Measurements from ENCODE around the gene PTCH1. TPM values are rescaled to one million over a fixed set of nuclear protein-coding genes. Genes with fewer than 3 reads are reported as not detected.

PTCH1 gene
- total RNA-seq, 1 experiment from 2014 or later = 6.6 TPM

GRCh38 chr9:95443301-95443700 lies 73.5 kb downstream of the PTCH1 start:
- in situ Hi-C loops (cut with HindIII; ENCODE audit: low pct_unique_long_range_greater_than_20kb, low sequenced_read_pairs) = no loop called here
- CTCF ChIA-PET = no interaction called here

GRCh38 chr9:95441081-95441480 lies 75.7 kb downstream of the PTCH1 start:
- BruUV-seq (replicated peaks) = no TSS peak
- POLR2A ChIA-PET = no interaction called here
- H3K9me3 ChIP-seq (ENCODE audit: control insufficient read depth, insufficient read depth, low read depth, low read length) = no peaks in the 10 kb centered on the region
- CTCF ChIA-PET = no interaction called here
- ATAC-seq = no peak
- H3K27ac ChIP-seq (ENCODE audit: low read length) = no peak overlapping the region
- H3K27me3 ChIP-seq (ENCODE audit: control insufficient read depth, insufficient read depth, low read length) = no peaks in the 10 kb centered on the region
- H3K36me3 ChIP-seq (ENCODE audit: control insufficient read depth, insufficient read depth, low read length) = no peaks in the 10 kb centered on the region
- H3K4me3 ChIP-seq (ENCODE audit: low read depth in 2 of 2, low read length in 2 of 2) = no peak overlapping the region
- intact Hi-C loops (cut with micrococcal nuclease; ENCODE audit: unreplicated experiment) = no loop called here
- in situ Hi-C loops (cut with HindIII; ENCODE audit: low pct_unique_long_range_greater_than_20kb, low sequenced_read_pairs) = no loop called here
- TF ChIP-seq POLR2AphosphoS5 (IDR thresholded peaks at IDR 0.05; ENCODE audit: low read depth, low read length) (no peak), SIN3A (IDR thresholded peaks at IDR 0.05; ENCODE audit: borderline replicate concordance, insufficient read depth, low read depth, low read length) (no peak), REST (IDR thresholded peaks at IDR 0.05; ENCODE audit: insufficient read depth in 1 of 2, low read depth in 2 of 2, low read length in 1 of 2) (no peak), CTCF (IDR thresholded peaks at IDR 0.05) (no peak), TCF7L2 (IDR thresholded peaks at IDR 0.05; ENCODE audit: low read depth, low read length) (no peak)
- no peak for DNase-seq (ENCODE audit: low read depth, low spot score)
- no peaks in the 10 kb centered on the region for H3K4me1 ChIP-seq (ENCODE audit: control insufficient read depth, insufficient read depth, low read length)

More at GRCh38 chr9:95443301-95443700, 73.5 kb downstream of the PTCH1 start:
- Histone ChIP-seq H3K27ac (ENCODE audit: low read length) (no peak overlapping the region), H3K4me1 (ENCODE audit: control insufficient read depth, insufficient read depth, low read length) (no peaks in the 10 kb centered on the region), H3K27me3 (ENCODE audit: control insufficient read depth, insufficient read depth, low read length) (no peaks in the 10 kb centered on the region), H3K4me3 (ENCODE audit: low read depth in 2 of 2, low read length in 2 of 2) (no peak overlapping the region), H3K36me3 (ENCODE audit: control insufficient read depth, insufficient read depth, low read length) (no peaks in the 10 kb centered on the region), H3K9me3 (ENCODE audit: control insufficient read depth, insufficient read depth, low read depth, low read length) (no peaks in the 10 kb centered on the region)
- no peak for DNase-seq (ENCODE audit: low read depth, low spot score)
- no peak for ATAC-seq
- intact Hi-C loops (cut with micrococcal nuclease; ENCODE audit: unreplicated experiment) = no loop called here
- POLR2A ChIA-PET = no interaction called here
- BruUV-seq (replicated peaks) = no TSS peak
- no peak for TF ChIP-seq POLR2AphosphoS5 (IDR thresholded peaks at IDR 0.05; ENCODE audit: low read depth, low read length)
- no peak for TF ChIP-seq SIN3A (IDR thresholded peaks at IDR 0.05; ENCODE audit: borderline replicate concordance, insufficient read depth, low read depth, low read length)
- no peak for TF ChIP-seq CTCF (IDR thresholded peaks at IDR 0.05)
- TF ChIP-seq REST (IDR thresholded peaks at IDR 0.05; ENCODE audit: insufficient read depth in 1 of 2, low read depth in 2 of 2, low read length in 1 of 2) = no peak
- TF ChIP-seq TCF7L2 (IDR thresholded peaks at IDR 0.05; ENCODE audit: low read depth, low read length) = no peak

Measured in Panc1 (cell line).